ENCODE measurements around the gene PCDH12.
A peak's percentile ranks its signal among the peaks of the same experiment; 100 is the strongest.
"Not testable (repeated sequence)": the region's sequence is repeated elsewhere in the genome, so short reads cannot be mapped to it uniquely, and the experiment has no call there.

PCDH12 gene

GRCh38 chr5:141933151-141933550 is 24.9 kb downstream of the PCDH12 start:
- no peak for DNase-seq (ENCODE audit: low read depth)
- no peak overlapping the region for H3K4me3 ChIP-seq (ENCODE audit: control insufficient read depth, low read depth, low read length)
- no peak for TF ChIP-seq CTCF (conservative IDR thresholded peaks at IDR 0.05; ENCODE audit: control insufficient read depth, insufficient read depth, low read depth, low read length)

GRCh38 chr5:141931694-141932093 is 26.3 kb downstream of the PCDH12 start:
- DNase-seq (ENCODE audit: low read depth): no peak
- no peak overlapping the region for H3K4me3 ChIP-seq (ENCODE audit: control insufficient read depth, low read depth, low read length)
- no peak for TF ChIP-seq CTCF (conservative IDR thresholded peaks at IDR 0.05; ENCODE audit: control insufficient read depth, insufficient read depth, low read depth, low read length)

- no peak for DNase-seq (ENCODE audit: low read depth)
- no peak for TF ChIP-seq CTCF (conservative IDR thresholded peaks at IDR 0.05; ENCODE audit: control insufficient read depth, insufficient read depth, low read depth, low read length)
- H3K4me3 ChIP-seq (ENCODE audit: control insufficient read depth, low read depth, low read length): no peak overlapping the region
Measured at GRCh38 chr5:141929398-141930058, 28.5 kb downstream of the PCDH12 start.

GRCh38 chr5:141928051-141928450 is 30.0 kb downstream of the PCDH12 start:
- no peak for DNase-seq (ENCODE audit: low read depth)
- TF ChIP-seq CTCF (conservative IDR thresholded peaks at IDR 0.05; ENCODE audit: control insufficient read depth, insufficient read depth, low read depth, low read length): no peak
- H3K4me3 ChIP-seq (ENCODE audit: control insufficient read depth, low read depth, low read length): no peak overlapping the region

GRCh38 chr5:141926434-141926833 is 31.6 kb downstream of the PCDH12 start:
- no peak for TF ChIP-seq CTCF (conservative IDR thresholded peaks at IDR 0.05; ENCODE audit: control insufficient read depth, insufficient read depth, low read depth, low read length)
- H3K4me3 ChIP-seq (ENCODE audit: control insufficient read depth, low read depth, low read length): no peak overlapping the region
- no peak for DNase-seq (ENCODE audit: low read depth)

- DNase-seq (ENCODE audit: low read depth): peak; percentile 92
- peak within 1 kb of the TSS; percentile 70 for H3K4me3 ChIP-seq (ENCODE audit: control insufficient read depth, low read depth, low read length)
- no peak for TF ChIP-seq CTCF (conservative IDR thresholded peaks at IDR 0.05; ENCODE audit: control insufficient read depth, insufficient read depth, low read depth, low read length)
Measured at GRCh38 chr5:141923448-141924313, 34.3 kb downstream of the PCDH12 start, which contains the start of gene DELE1. DELE1 (plus strand) TSS chr5:141923871; CDS start chr5:141923942, 71 bp downstream.

- H3K4me3 ChIP-seq (ENCODE audit: control insufficient read depth, low read depth, low read length): peak overlapping the region; percentile 70
- not testable (repeated sequence) for DNase-seq (ENCODE audit: low read depth)
Measured at GRCh38 chr5:141922827-141923447, 35.1 kb downstream of the PCDH12 start.
